Activated CD4-positive, CD25-positive, alpha-beta regulatory T cell (primary cell): Measurements from ENCODE around the gene MVB12B.

Experiments
- DNase-seq, 4 experiments: peaks; one replicate each; lab custom pipeline; 2025; lab: John Stamatoyannopoulos, UW

The MVB12B gene

GRCh38 chr9:126521551-126521950, 194.9 kb downstream of the MVB12B start:
- no peak for DNase-seq

- DNase-seq = no peak
Measured at GRCh38 chr9:126521976-126522590, 195.5 kb downstream of the MVB12B start.

GRCh38 chr9:126522612-126523356, 196.2 kb downstream of the MVB12B start:
- DNase-seq = no peak

GRCh38 chr9:126523611-126524111, 197.0 kb downstream of the MVB12B start:
- DNase-seq = no peak

- no peak for DNase-seq
Measured at GRCh38 chr9:126524353-126525077, 197.9 kb downstream of the MVB12B start.

- DNase-seq = no peak
Measured at GRCh38 chr9:126526218-126527108, 199.8 kb downstream of the MVB12B start.

- DNase-seq = no peak
Measured at GRCh38 chr9:126527109-126527825, 200.6 kb downstream of the MVB12B start.

- no peak for DNase-seq
Measured at GRCh38 chr9:126528111-126528510, 201.5 kb downstream of the MVB12B start.

- DNase-seq = no peak
Measured at GRCh38 chr9:126528915-126529314, 202.3 kb downstream of the MVB12B start.

GRCh38 chr9:126531035-126531571, 204.5 kb downstream of the MVB12B start:
- no peak for DNase-seq

- DNase-seq = no peak
Measured at GRCh38 chr9:126531591-126531990, 205.0 kb downstream of the MVB12B start.

GRCh38 chr9:126532019-126532462, 205.4 kb downstream of the MVB12B start:
- DNase-seq = no peak

GRCh38 chr9:126532489-126532888, 205.9 kb downstream of the MVB12B start:
- DNase-seq = no peak

GRCh38 chr9:126532951-126533925, 206.6 kb downstream of the MVB12B start:
- DNase-seq = no peak

- no peak for DNase-seq
Measured at GRCh38 chr9:126533926-126534310, 207.3 kb downstream of the MVB12B start.

- no peak for DNase-seq
Measured at GRCh38 chr9:126534431-126535186, 208.0 kb downstream of the MVB12B start.

GRCh38 chr9:126536131-126536530, 209.5 kb downstream of the MVB12B start:
- DNase-seq = no peak

GRCh38 chr9:126536841-126537465, 210.3 kb downstream of the MVB12B start:
- no peak for DNase-seq
